Muscle of back (tissue), 11 donors: Measurements from ENCODE around the gene UBAC2. TPM values are rescaled to one million over a fixed set of nuclear protein-coding genes. Genes with fewer than 3 reads are reported as not detected.
A peak's percentile ranks its signal among the peaks of the same experiment; 100 is the strongest.
"Not testable (repeated sequence)": the region's sequence is repeated elsewhere in the genome, so short reads cannot be mapped to it uniquely, and the experiment has no call there.

ENCODE experiments used
- DNase-seq, 3 donors: peaks; one replicate each; pipeline versions ENCODE4 v3.0.0 to v3.0.0-alpha.2; 2013
- polyA plus RNA-seq, 10 donors: library from polyadenylated mRNA; unstranded; fragments of 120-200 nt; gene quantifications; one replicate each; pipeline ENCODE4 v1.2.1, GENCODE V29; 2013; ENCODE audit not compliant: insufficient read length in 10 of 10

The UBAC2 gene
- polyA plus RNA-seq, 10 donors = 70.5 to 93.7 (median 80.4) TPM

DNA sequence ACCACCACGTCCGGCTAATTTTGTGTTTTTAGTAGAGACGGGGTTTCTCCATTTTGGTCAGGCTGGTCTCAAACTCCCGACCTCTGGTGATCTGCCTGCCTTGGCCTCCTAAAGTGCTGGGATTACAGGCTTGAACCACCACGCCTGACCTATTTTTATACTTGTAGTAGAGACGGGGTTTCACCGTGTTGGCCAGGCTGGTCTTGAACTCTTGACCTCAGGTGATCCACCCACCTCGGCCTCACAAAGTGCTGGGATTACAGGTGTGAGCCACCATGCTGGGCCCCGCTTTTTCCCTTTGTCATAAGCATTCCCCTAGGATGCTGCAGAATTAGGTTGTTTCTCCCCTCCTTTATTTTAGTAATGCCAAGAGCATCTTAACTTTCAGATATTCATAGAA lies 10.0 kb downstream of the UBAC2 start:
- not testable (repeated sequence) for DNase-seq

DNA sequence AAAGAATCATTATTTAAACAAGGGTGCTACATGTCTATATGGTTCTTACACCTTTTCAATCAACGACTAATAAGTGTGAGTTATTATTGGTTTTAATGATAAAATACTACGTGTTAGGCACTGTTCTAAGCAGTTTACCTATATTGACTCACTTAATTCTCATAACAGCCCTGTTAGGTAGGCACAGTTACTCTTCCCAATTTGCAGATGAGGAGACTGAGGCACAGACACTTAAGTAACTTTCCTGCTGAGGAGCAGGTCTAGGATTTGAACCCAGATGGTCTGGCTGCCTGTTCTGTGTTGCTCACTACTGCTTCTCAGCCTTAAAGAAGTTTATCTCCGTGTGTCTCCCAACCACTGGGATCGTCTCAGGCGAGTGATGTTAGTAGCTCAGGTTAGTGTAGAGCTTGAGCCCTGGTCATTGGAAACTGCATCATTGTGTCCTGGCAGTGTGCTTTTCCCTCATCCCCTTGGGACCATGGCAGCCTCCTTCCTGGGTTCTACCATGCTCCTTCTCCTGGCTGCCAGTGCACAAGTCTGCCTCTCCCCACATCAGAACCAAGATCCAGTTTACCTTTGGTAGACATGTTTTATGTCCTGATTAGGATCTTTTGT lies 10.9 kb downstream of the UBAC2 start:
- DNase-seq = no peak

DNA sequence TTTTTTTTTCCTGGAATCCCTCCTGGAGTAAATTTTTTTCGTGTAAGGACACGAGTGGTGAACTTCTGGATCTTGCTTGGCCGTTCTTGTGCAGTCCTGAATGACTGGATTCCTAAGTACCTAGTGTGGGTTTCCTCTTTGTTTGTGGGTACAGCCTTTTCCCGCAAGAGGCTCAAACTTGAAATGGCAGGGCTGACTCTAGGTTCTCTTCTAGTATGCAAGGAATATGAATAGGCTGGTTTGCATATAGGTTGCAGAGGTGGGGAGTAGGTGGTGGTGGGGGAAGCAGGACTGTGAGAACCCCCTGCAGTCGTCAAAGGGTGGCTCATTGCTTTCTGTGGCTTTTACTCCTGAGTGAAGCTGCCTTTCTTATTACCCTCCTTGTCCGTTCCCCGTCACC lies 13.6 kb downstream of the UBAC2 start:
- DNase-seq = no peak

DNA sequence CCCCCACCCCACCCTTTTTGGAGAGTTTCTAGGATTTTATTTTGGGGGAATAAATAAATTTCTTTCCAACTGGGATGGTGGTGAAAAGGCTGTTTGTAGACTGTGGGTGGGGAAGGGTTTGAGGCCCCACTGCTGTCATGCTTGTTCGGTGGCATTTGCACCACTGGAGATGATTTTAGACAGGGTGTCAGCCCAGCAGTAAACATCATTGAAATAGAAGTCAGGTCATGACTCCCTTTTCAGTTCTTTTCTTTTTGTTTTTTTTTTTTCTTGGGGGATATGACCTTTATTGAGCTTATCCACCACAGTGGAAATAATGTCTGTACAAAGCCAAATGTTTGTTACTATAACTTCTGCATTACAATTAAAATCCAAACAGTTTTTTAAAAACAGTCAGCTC lies 14.1 kb downstream of the UBAC2 start:
- no peak for DNase-seq

DNA sequence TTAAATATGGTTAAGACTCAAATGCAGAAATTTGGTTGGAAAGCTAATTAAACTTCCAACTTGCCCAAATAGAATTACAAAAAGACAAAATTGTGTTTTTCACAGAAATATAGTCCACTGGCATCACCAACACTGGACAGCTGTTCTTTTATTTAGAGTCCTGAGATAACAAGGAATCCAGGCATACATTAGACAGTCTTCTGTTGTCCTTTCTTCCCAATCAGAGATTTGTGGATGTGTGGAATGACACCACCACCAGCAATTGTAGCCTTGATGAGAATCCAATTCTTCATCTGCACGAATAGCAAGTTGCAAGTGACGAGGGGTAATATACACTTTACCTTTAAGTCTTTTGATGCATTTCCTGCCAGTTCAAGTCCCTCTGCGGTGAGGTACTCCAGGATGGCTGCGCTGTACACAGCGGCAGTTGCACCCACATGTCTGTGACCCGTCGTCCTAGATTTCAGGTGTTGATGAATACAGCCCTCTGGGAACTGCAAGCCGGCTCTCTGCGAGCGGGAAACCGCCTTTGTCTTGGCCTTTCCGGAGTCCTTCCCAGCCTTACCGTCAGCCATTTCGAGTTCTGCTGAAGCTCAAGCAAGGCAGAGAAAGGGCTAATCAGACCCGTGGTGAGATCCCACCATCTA lies 14.7 kb downstream of the UBAC2 start:
- no peak for DNase-seq

DNA sequence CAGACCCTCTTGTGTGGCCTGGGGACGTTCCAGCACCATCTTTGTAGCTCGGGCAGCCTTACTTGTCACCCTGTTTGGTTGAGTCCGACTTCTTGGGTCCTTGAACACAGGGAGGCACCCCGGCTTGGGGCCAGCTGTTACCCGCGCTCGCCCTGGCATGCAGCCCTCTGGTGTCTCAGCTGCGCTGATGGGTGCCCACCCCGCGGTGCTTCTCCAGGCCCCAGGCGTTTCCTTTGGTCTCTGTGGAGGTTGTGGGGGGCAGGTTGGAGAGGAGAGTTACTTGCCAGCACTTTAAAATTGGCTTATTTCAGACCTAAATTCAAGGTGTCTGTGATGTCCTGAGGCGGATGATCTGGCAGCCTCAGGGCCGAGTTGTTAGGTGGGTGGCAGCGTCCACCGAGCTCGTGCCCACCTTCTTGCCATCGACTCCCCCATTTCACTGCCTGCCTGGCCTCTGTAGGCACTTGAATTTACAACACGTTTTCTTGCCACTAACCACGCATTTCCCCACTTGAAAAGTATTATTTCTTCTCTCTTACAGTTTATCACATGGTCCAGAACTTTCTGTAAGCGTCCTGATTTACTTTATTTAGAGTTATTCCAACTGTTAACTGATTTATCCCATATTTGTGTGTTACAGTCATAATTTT lies 16.9 kb downstream of the UBAC2 start:
- DNase-seq = no peak

DNA sequence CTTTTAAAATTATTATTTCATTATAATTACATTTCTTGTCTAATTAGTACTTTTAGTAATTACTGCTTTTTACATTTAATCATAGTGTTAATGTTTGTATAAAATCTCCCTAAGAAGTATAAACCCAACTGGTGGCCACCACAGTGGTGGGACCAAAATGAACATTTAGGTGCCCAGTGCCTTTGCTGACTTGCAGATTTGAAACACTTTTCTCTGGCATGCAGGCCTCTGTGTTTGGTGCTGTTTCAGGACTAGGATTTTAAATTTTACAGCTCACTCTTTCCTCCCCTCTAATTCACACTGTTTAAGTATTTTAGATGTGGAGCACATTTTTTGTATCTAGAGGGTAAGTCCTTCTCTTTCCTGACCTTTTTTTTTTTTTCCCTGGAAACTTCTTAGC lies 17.5 kb downstream of the UBAC2 start:
- no peak for DNase-seq

DNA sequence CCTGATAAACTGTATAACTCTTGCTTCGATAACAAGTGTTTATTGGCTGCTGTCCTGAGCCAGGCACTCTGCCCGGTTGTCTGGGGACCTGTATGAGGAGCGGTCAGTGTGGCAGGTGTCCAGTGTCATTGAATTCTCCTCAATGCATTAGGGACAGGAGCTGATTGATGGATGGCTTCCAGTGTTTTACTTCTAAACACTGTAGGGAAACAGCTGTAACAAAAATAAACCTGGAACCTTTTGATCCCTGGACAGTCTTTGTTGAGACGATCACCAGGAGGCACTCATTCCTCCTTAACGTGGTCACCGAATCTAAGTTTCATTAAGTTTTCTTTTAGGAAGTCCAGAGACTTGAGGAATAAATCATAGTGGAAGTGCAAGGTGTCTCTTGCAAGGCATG lies 17.9 kb downstream of the UBAC2 start:
- peak; percentile 21 to 36 (median 24) for DNase-seq

DNA sequence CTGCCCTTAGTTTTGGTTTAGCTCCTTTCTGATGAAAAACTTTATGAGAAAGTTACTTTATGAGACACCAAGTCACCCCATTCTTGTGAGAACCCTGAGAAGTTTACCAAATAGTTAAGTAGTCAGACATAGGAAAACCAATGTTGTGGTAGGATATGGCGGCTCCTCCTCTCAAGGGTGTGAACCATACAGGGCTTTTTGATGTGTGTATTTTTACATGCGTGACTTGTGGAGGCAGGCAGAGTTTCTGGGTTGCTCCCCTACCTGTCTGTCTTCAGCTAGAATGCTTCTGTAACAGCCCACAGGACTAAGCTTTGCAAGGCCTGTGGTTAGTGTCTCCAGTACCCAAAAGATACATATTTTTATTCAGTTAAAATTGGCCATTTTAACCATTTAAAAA lies 18.3 kb downstream of the UBAC2 start:
- DNase-seq = no peak

DNA sequence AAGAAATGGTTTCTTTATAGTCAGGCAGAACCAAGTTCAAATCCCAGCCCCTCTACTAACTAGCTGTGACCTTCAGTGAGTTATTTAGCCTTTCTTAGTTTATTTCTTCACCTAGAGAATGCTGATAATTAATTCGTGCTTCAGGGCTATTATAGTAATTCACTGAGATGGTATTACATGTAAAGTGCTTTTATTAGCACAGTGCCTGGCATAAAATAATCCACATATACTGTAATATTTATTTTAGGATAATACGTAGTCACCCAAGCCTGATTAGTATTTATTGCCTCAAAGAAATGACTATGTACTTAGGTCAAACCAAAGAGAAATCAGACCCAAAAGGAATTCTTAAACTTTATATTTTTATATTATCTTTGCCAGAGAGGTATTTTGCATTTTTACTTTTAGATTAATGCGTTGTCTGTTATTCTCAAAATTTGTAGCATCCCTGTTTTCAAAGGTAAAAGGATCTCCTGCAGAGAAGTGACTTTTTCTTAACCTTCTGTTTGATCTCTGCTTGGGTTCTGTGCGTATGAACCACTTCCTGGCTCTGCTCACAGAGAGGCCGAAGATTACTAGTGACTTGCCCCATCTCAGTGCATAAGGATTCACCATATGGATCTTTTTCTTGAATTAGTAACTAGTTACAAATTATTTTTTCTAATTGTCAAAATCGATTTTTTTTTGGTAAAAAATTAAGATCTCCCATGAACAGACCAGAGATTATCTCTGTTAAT lies 19.7 kb downstream of the UBAC2 start:
- DNase-seq = no peak

DNA sequence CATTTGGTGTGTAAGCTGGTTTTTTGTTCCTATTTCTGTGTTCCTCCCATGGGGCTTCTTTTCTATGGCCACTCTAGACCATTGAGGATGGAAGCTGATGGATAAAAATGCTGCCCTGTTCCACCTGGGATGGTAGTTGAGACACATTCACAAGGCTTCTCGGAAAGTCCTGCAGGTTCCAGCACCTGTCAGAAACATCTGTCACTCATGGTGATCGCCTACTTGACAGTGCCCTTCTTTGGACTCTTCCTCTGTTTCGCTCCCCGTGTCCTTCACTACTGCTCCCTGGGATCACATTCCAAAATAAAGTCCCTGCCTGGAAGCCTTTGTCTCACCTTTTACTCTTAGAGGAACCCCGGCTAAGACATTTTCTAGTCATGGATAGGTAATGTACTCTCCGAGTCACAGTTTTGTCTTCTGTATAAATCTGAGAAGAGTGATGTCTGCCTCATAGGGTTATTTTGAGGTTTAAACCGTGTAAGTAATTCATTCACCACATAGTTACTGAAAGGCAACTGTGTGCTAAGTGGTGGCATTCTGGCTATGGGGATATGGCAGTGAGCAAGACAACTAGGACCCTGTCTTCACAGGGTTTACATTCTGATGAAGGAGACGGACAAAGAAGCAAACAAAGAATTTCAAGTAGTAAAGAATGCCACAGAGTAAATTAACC lies 21.0 kb downstream of the UBAC2 start:
- DNase-seq = peak in 1 of 3 donors; percentile 17

DNA sequence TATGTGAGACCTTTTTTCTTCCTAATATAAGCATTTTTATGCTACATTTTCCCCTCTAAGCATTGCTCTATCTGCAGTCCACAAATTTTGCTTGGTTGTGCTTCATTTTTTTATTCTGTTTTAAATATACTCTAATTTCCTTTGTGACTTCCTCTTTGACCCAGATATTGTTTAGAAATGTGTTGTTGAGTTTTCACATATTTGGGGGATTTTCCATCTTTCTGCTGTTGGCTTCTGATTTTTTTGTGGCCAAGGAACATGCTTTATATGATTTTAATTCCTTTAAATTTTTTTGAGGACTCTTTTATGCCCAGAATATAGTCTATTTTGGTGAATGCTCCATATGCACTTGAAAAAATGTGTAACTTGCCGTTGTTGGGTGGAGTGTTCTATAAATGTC lies 22.9 kb downstream of the UBAC2 start:
- no peak for DNase-seq

DNA sequence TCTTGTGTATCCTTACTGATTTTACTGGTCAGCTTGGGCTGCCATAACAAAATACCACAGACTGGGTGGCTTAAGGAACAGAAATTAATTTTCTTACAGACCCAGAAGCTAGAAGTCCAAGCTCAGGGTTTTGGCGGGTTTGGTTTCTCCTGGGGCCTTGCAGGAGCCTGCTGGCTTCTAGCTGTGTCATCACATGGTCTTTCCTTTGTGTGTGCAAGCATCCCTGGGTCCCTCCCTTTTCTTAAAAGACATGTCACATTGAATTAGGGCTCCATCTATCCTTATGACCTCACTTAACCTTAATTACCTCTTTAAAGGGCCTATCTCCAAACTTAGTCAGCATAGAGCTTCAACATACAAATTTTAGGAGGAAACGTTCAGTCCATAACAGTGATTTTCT lies 23.4 kb downstream of the UBAC2 start:
- no peak for DNase-seq

DNA sequence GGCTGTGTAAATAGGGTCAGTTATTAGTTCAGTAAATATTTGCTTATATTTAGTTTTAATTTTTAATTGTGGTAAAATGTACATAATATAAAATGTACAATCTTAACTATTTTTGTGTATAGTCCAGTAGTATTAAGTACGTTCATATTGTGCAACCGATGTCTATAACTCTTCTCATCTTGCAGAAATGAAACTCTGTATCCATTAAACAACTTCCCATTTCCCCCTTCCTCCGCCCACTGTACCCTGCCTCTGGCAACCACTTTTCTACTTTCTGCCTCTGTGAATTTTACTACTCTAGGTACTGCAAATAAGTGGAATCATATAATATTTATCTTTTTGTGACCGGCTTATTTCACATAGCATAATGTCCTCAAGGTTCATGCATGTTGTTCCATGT lies 24.4 kb downstream of the UBAC2 start:
- DNase-seq = no peak

DNA sequence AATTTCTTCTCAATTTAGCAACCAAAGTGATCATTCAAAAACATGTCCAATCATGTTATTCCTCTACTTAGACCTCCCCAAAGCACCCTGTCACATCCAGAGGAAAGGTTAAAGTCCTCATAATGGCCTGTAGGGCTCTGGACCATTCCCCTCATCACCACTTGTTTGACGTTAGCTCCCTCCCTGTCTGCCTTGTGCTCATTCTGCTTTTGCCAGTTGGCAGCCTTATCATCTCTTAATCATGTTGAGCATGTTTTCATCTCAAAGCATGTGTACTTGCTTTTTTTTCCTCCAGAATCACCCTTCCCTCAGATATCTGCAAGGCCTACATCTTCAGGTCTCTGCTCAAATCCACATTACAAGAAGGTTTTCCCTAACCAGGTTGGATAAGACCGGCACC lies 25.9 kb downstream of the UBAC2 start:
- DNase-seq = no peak

DNA sequence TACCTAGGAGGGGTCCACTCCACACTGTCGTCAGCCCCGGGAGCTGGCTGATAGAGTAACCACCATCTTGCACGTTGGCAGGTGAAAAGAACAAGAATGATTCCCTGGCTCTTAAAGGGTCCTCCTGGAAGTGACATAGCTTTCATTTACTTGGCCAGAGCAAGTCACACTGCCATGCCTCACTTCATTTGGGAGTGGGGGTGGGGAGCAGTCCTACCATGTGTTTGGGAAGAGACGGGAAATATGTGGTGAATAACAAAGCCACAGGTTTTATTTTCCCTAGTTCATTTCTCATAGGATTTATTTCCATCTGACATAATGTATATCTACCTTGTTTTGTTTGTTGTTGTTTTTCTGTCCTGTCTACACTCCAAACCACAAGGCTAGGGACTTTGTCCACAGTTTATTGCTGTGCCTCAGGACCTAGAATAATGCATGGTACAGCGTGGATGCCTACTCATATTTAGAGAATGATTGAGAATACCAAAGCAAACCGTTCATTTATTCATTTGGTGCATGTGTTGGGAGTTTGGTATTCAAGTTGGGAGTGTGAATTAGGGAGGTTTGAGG lies 26.8 kb downstream of the UBAC2 start:
- DNase-seq = no peak

DNA sequence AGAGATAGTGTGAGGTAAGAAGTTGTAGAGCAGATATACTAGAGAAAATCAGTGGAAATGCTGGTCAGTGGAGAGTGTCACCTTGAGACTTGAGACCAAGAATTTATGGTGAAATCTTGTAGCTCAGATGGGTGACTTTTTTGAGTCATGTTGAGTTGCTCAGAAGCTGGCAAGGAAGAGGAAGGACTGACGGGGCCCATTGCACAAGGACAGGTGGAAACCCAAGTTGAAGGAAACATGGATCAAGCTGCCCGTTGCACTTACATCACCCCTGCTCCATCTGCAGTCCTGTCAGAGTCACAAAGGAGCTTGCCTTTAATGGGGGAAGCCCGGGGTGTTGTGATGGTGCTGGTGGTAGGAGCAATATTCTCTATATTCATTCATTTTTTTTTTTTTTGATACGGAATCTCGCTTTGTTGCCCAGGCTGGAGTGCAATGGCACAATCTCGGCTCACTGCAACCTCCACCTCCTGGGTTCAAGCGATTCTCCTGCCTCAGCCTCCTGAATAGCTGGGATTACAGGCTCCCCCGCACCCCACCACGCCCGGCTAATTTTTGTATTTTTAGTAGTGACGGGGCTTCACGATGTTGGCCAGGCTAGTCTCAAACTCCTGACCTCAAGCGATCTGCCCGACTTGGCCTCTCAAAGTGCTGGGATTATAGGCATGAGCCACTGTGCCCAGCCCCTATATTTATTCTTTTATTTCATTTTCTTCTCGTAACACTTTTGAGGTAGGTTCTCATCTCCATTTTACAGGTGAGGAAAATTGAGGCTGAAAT lies 27.4 kb downstream of the UBAC2 start:
- DNase-seq = no peak

DNA sequence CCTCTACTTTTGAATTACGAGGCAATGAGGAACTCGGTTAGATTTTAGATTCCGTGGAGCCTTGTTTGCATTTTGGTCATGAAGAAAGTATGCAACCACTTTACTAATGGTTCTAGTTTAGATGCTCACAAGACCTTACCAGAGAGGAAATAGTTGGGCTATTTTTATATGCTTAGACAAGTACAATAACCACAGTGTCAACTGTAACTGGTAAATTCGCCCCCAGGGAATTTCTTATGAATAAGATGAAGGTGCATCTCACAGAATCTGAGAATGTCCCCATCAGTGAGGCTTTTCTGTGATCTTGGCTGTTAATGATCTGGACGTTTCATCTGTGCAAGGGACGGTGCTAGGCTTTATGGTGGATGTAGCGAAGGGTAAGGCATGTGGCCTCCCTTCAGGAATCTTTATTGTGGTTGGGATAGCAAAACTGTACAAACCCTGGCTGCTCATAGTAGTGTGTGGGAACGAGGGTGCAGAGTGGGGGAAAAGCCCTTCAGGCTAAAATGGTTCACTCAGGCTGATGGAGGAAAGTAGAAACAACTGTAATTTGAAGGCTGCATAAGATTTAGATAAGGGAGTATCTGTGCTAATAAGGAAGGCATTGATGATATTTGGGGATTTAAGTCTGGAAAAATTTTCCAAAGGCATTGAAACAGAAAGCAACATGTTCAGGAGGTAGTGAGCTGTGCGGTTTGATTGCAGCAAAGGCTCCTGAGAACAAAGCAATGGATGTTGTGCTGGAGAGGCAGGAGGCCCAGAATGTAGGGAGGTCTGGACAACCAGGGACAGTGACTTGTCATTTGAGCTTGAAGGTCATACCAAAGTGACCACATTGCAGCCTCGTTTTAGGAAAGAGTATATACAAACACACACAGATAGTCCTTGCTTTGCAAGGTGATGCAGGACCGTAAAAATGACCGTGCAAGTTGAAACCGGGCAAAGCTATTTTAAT lies 28.4 kb downstream of the UBAC2 start:
- peak in 1 of 3 donors; percentile 74 for DNase-seq

DNA sequence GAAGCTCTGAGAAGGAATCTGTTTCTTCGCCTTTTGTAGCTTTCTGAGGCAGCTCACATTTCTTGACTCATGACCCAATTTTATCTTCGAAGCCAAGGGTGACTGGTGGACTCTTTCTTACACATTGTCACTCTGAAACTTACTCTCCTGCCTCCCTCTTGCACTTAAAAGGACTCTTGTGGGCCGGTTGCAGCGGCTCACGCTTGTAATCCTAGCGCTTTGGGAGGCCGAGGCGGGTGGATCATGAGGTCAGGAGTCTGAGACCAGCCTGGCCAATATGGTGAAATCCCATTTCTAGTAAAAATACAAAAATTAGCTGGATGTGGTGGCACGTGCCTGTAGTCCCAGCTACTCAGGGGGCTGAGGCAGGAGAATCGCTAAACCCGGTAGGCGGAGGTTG lies 29.9 kb downstream of the UBAC2 start:
- DNase-seq = not testable (repeated sequence)

DNA sequence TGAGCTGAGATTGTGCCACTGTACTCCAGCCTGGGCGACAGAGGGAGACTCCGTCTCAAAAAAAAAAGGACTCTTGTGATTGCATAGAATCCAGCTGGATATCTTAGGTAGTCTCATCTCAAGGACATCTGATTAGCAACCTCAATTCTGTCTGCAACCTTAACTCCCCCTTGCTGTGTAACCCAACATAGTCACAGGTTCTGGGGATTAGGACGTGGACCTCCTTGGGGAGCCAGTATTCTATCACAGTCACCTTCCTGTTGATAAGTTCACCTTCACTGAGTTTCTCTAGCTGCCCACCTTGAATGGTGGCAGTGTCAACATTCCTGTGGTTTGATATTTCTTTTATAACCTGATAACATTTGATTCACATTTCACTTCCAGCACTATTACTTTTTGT lies 30.3 kb downstream of the UBAC2 start:
- no peak for DNase-seq
